ENCODE results near the gene CDH2. TPM values are rescaled to one million over a fixed set of nuclear protein-coding genes. Genes with fewer than 3 reads are reported as not detected.
A peak's percentile ranks its signal among the peaks of the same experiment; 100 is the strongest.

Gene CDH2
- total RNA-seq, 1 donor from 2014 or later, result not detected

- ATAC-seq, result no peak
Measured at GRCh38 chr18:28040211-28040610, 136.7 kb downstream of the CDH2 start.

GRCh38 chr18:28039691-28040090, 137.2 kb downstream of the CDH2 start:
- no peak for ATAC-seq

GRCh38 chr18:28039078-28039477, 137.9 kb downstream of the CDH2 start:
- peak; percentile 32 for ATAC-seq

- ATAC-seq, result no peak
Measured at GRCh38 chr18:28036488-28036887, 140.4 kb downstream of the CDH2 start.

- no peak for ATAC-seq
Measured at GRCh38 chr18:28034567-28034966, 142.4 kb downstream of the CDH2 start.

GRCh38 chr18:28032177-28032576, 144.8 kb downstream of the CDH2 start:
- ATAC-seq, result no peak

- no peak for ATAC-seq
Measured at GRCh38 chr18:28030458-28030857, 146.5 kb downstream of the CDH2 start.

GRCh38 chr18:28027755-28028154, 149.2 kb downstream of the CDH2 start:
- no peak for ATAC-seq

GRCh38 chr18:28019425-28020108, 157.4 kb downstream of the CDH2 start:
- no peak for ATAC-seq

- no peak for ATAC-seq
Measured at GRCh38 chr18:28018351-28018750, 158.6 kb downstream of the CDH2 start.

- no peak for ATAC-seq
Measured at GRCh38 chr18:28015671-28016070, 161.3 kb downstream of the CDH2 start.

- ATAC-seq, result no peak
Measured at GRCh38 chr18:28013066-28013465, 163.9 kb downstream of the CDH2 start.

GRCh38 chr18:28012336-28012735, 164.6 kb downstream of the CDH2 start:
- ATAC-seq, result no peak

GRCh38 chr18:28009589-28009988, 167.3 kb downstream of the CDH2 start:
- ATAC-seq, result no peak

GRCh38 chr18:28007841-28008240, 169.1 kb downstream of the CDH2 start:
- no peak for ATAC-seq

- ATAC-seq, result no peak
Measured at GRCh38 chr18:28005164-28005563, 171.8 kb downstream of the CDH2 start.

GRCh38 chr18:28004606-28005005, 172.3 kb downstream of the CDH2 start:
- no peak for ATAC-seq

- no peak for ATAC-seq
Measured at GRCh38 chr18:28003451-28003850, 173.5 kb downstream of the CDH2 start.

GRCh38 chr18:28002841-28003240, 174.1 kb downstream of the CDH2 start:
- no peak for ATAC-seq

- ATAC-seq, result no peak
Measured at GRCh38 chr18:27996801-27997272, 180.1 kb downstream of the CDH2 start.

GRCh38 chr18:27995770-27996502, 181.0 kb downstream of the CDH2 start:
- no peak for ATAC-seq

- ATAC-seq, result no peak
Measured at GRCh38 chr18:27994571-27994970, 182.4 kb downstream of the CDH2 start.

- ATAC-seq, result no peak
Measured at GRCh38 chr18:27991391-27991790, 185.5 kb downstream of the CDH2 start.

GRCh38 chr18:27985832-27986231, 191.1 kb downstream of the CDH2 start:
- no peak for ATAC-seq
